Loucy (cell line): ENCODE data around the gene CD53.

ENCODE experiments used
- H2AFZ ChIP-seq: fragments of 200-600 bp; sonication (generic); 2 replicates; pipeline ENCODE4 v1.6.0; 2016; ENCODE audit warnings: antibody characterized with exemption, mild to moderate bottlenecking, low read length, moderate library complexity
- H3F3A ChIP-seq: fragments of 200-600 bp; 2 replicates; pipeline ENCODE4 v1.6.0; 2016; ENCODE audit warnings: antibody characterized with exemption, low read depth, mild to moderate bottlenecking
- H3K27me3 ChIP-seq: fragments of 200-600 bp; sonication (generic); 2 replicates; pipeline ENCODE4 v1.6.1; 2014; ENCODE audit warnings: low read length, mild to moderate bottlenecking; ENCODE audit not compliant: insufficient read depth, poor library complexity, severe bottlenecking
- H3K36me3 ChIP-seq: fragments of 200-600 bp; sonication (generic); 2 replicates; pipeline ENCODE4 v1.6.1; 2016; ENCODE audit warnings: low read length; ENCODE audit not compliant: insufficient read depth
- H3K4me1 ChIP-seq: fragments of 200-600 bp; sonication (generic); 2 replicates; pipeline ENCODE4 v1.5.1; 2014; ENCODE audit warnings: low read length, mild to moderate bottlenecking; ENCODE audit not compliant: insufficient read depth, poor library complexity, severe bottlenecking
- H3K4me2 ChIP-seq: fragments of 200-600 bp; sonication (generic); 2 replicates; pipeline ENCODE4 v1.6.0; 2014; ENCODE audit warnings: antibody characterized with exemption, low read length, low read depth, mild to moderate bottlenecking; ENCODE audit not compliant: poor library complexity, severe bottlenecking
- H3K4me3 ChIP-seq: fragments of 200-600 bp; sonication (generic); 2 replicates; pipeline ENCODE4 v1.5.1; 2014; ENCODE audit warnings: low read length, mild to moderate bottlenecking, mixed read lengths; ENCODE audit not compliant: poor library complexity, severe bottlenecking
- H3K79me2 ChIP-seq: fragments of 200-600 bp; sonication (generic); 2 replicates; pipeline ENCODE4 v1.6.1; 2014; ENCODE audit warnings: low read length; ENCODE audit not compliant: insufficient read depth
- H3K9ac ChIP-seq: fragments of 200-600 bp; sonication (generic); 2 replicates; pipeline ENCODE4 v1.6.0; 2014; ENCODE audit warnings: mild to moderate bottlenecking, low read depth, low read length, moderate library complexity; ENCODE audit not compliant: poor library complexity, severe bottlenecking
- H3K9me2 ChIP-seq: fragments of 200-600 bp; sonication (generic); replicated peaks from 2 replicates; pipeline ENCODE4 v1.6.1; 2016; ENCODE audit warnings: low read depth, low read length, mixed read lengths
- H3K9me3 ChIP-seq: fragments of 200-600 bp; sonication (generic); 2 replicates; pipeline ENCODE4 v1.6.1; 2014; ENCODE audit warnings: mild to moderate bottlenecking, antibody characterized with exemption, low read length, low read depth; ENCODE audit not compliant: insufficient read depth
- H4K20me1 ChIP-seq: fragments of 200-600 bp; sonication (generic); 2 replicates; pipeline ENCODE4 v1.6.0; 2014; ENCODE audit warnings: antibody characterized with exemption, low read length, mild to moderate bottlenecking; ENCODE audit not compliant: insufficient read depth, poor library complexity, severe bottlenecking
- CTCF ChIP-seq: fragments of 200-600 bp; sonication (generic); conservative IDR thresholded peaks from 2 replicates; pipeline ENCODE4 v1.5.1; 2014; ENCODE audit warnings: mild to moderate bottlenecking, antibody characterized with exemption, low read length
- EZH2phosphoT487 ChIP-seq: fragments of 200-600 bp; IDR thresholded peaks from 2 replicates; pipeline ENCODE4 v1.6.1; 2018; ENCODE audit warnings: antibody characterized with exemption, mild to moderate bottlenecking, moderate library complexity, borderline replicate concordance

CD53 gene

GRCh38 chr1:110897681-110898080 lies 24.7 kb downstream of the CD53 start:
- H3K9me2 ChIP-seq: no peaks in the 10 kb centered on the region
- peaks cover 16% of the 10 kb centered on the region; the same call in 1 of the 2 replicates for H3K79me2 ChIP-seq
- TF ChIP-seq CTCF (no peak), EZH2phosphoT487 (no peak)
- H3K9ac ChIP-seq: no peak overlapping the region
- H4K20me1 ChIP-seq: peaks cover 15% of the 10 kb centered on the region
- peaks cover 76% of the 10 kb centered on the region for H3K36me3 ChIP-seq
- H3F3A ChIP-seq: no peaks in the 10 kb centered on the region
- H3K4me2 ChIP-seq: no peak overlapping the region
- no peaks in the 10 kb centered on the region for H3K9me3 ChIP-seq
- no peak overlapping the region for H2AFZ ChIP-seq
- H3K4me1 ChIP-seq: peaks cover 23% of the 10 kb centered on the region
- H3K27me3 ChIP-seq: no peaks in the 10 kb centered on the region
- H3K4me3 ChIP-seq: no peak overlapping the region

GRCh38 chr1:110898734-110899457 lies 25.9 kb downstream of the CD53 start:
- Histone ChIP-seq H3K4me1 (peaks cover 23% of the 10 kb centered on the region), H3K4me3 (no peak overlapping the region), H3K36me3 (peaks cover 65% of the 10 kb centered on the region), H3F3A (no peaks in the 10 kb centered on the region), H3K9me3 (no peaks in the 10 kb centered on the region), H3K9ac (no peak overlapping the region), H4K20me1 (peaks cover 15% of the 10 kb centered on the region), H3K27me3 (no peaks in the 10 kb centered on the region), H2AFZ (no peak overlapping the region), H3K9me2 (no peaks in the 10 kb centered on the region), H3K79me2 (0 out of 2 replicates have a peak, but pooled peaks cover 9% of the 10 kb centered on the region), H3K4me2 (no peak overlapping the region)
- no peak for TF ChIP-seq EZH2phosphoT487
- no peak for TF ChIP-seq CTCF

- Histone ChIP-seq H3K9me3 (no peaks in the 10 kb centered on the region), H2AFZ (no peak overlapping the region), H3K4me1 (peaks cover 19% of the 10 kb centered on the region), H3K27me3 (no peaks in the 10 kb centered on the region), H4K20me1 (peaks cover 11% of the 10 kb centered on the region), H3K4me2 (no peak overlapping the region), H3K9ac (no peak overlapping the region), H3K9me2 (no peaks in the 10 kb centered on the region), H3K36me3 (peaks cover 59% of the 10 kb centered on the region), H3F3A (no peaks in the 10 kb centered on the region), H3K4me3 (no peak overlapping the region), H3K79me2 (0 out of 2 replicates have a peak, but pooled peaks cover 6% of the 10 kb centered on the region)
- TF ChIP-seq EZH2phosphoT487 (no peak), CTCF (no peak)
Observed at GRCh38 chr1:110899458-110899843, 26.5 kb downstream of the CD53 start.
